ENCODE data around the gene FOXI1.
"Not testable (repeated sequence)": the region's sequence is repeated elsewhere in the genome, so short reads cannot be mapped to it uniquely, and the experiment has no call there.

Gene FOXI1

GRCh38 chr5:170137694-170138214, 32.1 kb downstream of the FOXI1 start:
- Histone ChIP-seq H3K27ac (no peak overlapping the region), H3K9me3 (ENCODE audit: low read depth, low read length) (no peaks in the 10 kb centered on the region), H3K4me3 (no peak overlapping the region), H3K9ac (ENCODE audit: insufficient read length) (no peak overlapping the region), H3K36me3 (ENCODE audit: insufficient read depth, low read length) (no peaks in the 10 kb centered on the region)
- no peak for DNase-seq (ENCODE audit: low read depth, low spot score)
- TF ChIP-seq EZH2 (IDR thresholded peaks at IDR 0.05) (no peak), FOXP2 (optimal IDR thresholded peaks at IDR 0.05; ENCODE audit: control extremely low read depth, extremely low read length, insufficient read depth) (no peak), POLR2AphosphoS5 (IDR thresholded peaks at IDR 0.05; ENCODE audit: borderline replicate concordance, low read depth, low read length) (no peak)

- H3K9ac ChIP-seq (ENCODE audit: insufficient read length): no peak overlapping the region
- no peak overlapping the region for H3K4me3 ChIP-seq
- no peaks in the 10 kb centered on the region for H3K36me3 ChIP-seq (ENCODE audit: insufficient read depth, low read length)
- H3K9me3 ChIP-seq (ENCODE audit: low read depth, low read length): no peaks in the 10 kb centered on the region
- DNase-seq (ENCODE audit: low read depth, low spot score): no peak
- TF ChIP-seq POLR2AphosphoS5 (IDR thresholded peaks at IDR 0.05; ENCODE audit: borderline replicate concordance, low read depth, low read length) (no peak), EZH2 (IDR thresholded peaks at IDR 0.05) (no peak), FOXP2 (optimal IDR thresholded peaks at IDR 0.05; ENCODE audit: control extremely low read depth, extremely low read length, insufficient read depth) (no peak)
- H3K27ac ChIP-seq: no peak overlapping the region
Measured at GRCh38 chr5:170138273-170138672, 32.6 kb downstream of the FOXI1 start.

- Histone ChIP-seq H3K9ac (ENCODE audit: insufficient read length) (no peak overlapping the region), H3K36me3 (ENCODE audit: insufficient read depth, low read length) (no peaks in the 10 kb centered on the region), H3K9me3 (ENCODE audit: low read depth, low read length) (no peaks in the 10 kb centered on the region), H3K4me3 (no peak overlapping the region), H3K27ac (no peak overlapping the region)
- TF ChIP-seq EZH2 (IDR thresholded peaks at IDR 0.05) (no peak), POLR2AphosphoS5 (IDR thresholded peaks at IDR 0.05; ENCODE audit: borderline replicate concordance, low read depth, low read length) (no peak), FOXP2 (optimal IDR thresholded peaks at IDR 0.05; ENCODE audit: control extremely low read depth, extremely low read length, insufficient read depth) (no peak)
- DNase-seq (ENCODE audit: low read depth, low spot score): no peak
Measured at GRCh38 chr5:170139786-170140335, 34.2 kb downstream of the FOXI1 start.

GRCh38 chr5:170141196-170141595, 35.5 kb downstream of the FOXI1 start:
- not testable (repeated sequence) for H3K9ac ChIP-seq (ENCODE audit: insufficient read length); H3K9me3 ChIP-seq (ENCODE audit: low read depth, low read length); H3K36me3 ChIP-seq (ENCODE audit: insufficient read depth, low read length); H3K27ac ChIP-seq; DNase-seq (ENCODE audit: low read depth, low spot score); H3K4me3 ChIP-seq

- no peak overlapping the region for H3K4me3 ChIP-seq
- no peak overlapping the region for H3K9ac ChIP-seq (ENCODE audit: insufficient read length)
- no peaks in the 10 kb centered on the region for H3K36me3 ChIP-seq (ENCODE audit: insufficient read depth, low read length)
- no peak overlapping the region for H3K27ac ChIP-seq
- H3K9me3 ChIP-seq (ENCODE audit: low read depth, low read length): no peaks in the 10 kb centered on the region
- DNase-seq (ENCODE audit: low read depth, low spot score): no peak
- TF ChIP-seq POLR2AphosphoS5 (IDR thresholded peaks at IDR 0.05; ENCODE audit: borderline replicate concordance, low read depth, low read length) (no peak), FOXP2 (optimal IDR thresholded peaks at IDR 0.05; ENCODE audit: control extremely low read depth, extremely low read length, insufficient read depth) (no peak), EZH2 (IDR thresholded peaks at IDR 0.05) (no peak)
Measured at GRCh38 chr5:170141636-170142035, 35.9 kb downstream of the FOXI1 start.

- H3K9me3 ChIP-seq (ENCODE audit: low read depth, low read length): no peaks in the 10 kb centered on the region
- no peak overlapping the region for H3K27ac ChIP-seq
- no peak for DNase-seq (ENCODE audit: low read depth, low spot score)
- H3K36me3 ChIP-seq (ENCODE audit: insufficient read depth, low read length): no peaks in the 10 kb centered on the region
- no peak for TF ChIP-seq POLR2AphosphoS5 (IDR thresholded peaks at IDR 0.05; ENCODE audit: borderline replicate concordance, low read depth, low read length)
- no peak for TF ChIP-seq FOXP2 (optimal IDR thresholded peaks at IDR 0.05; ENCODE audit: control extremely low read depth, extremely low read length, insufficient read depth)
- no peak for TF ChIP-seq EZH2 (IDR thresholded peaks at IDR 0.05)
- H3K9ac ChIP-seq (ENCODE audit: insufficient read length): no peak overlapping the region
- H3K4me3 ChIP-seq: no peak overlapping the region
Measured at GRCh38 chr5:170142196-170142595, 36.5 kb downstream of the FOXI1 start.

- Histone ChIP-seq H3K9ac (ENCODE audit: insufficient read length) (no peak overlapping the region), H3K27ac (no peak overlapping the region), H3K9me3 (ENCODE audit: low read depth, low read length) (no peaks in the 10 kb centered on the region), H3K36me3 (ENCODE audit: insufficient read depth, low read length) (no peaks in the 10 kb centered on the region), H3K4me3 (no peak overlapping the region)
- no peak for DNase-seq (ENCODE audit: low read depth, low spot score)
- TF ChIP-seq EZH2 (IDR thresholded peaks at IDR 0.05): no peak
- no peak for TF ChIP-seq POLR2AphosphoS5 (IDR thresholded peaks at IDR 0.05; ENCODE audit: borderline replicate concordance, low read depth, low read length)
- no peak for TF ChIP-seq FOXP2 (optimal IDR thresholded peaks at IDR 0.05; ENCODE audit: control extremely low read depth, extremely low read length, insufficient read depth)
Measured at GRCh38 chr5:170143091-170143490, 37.4 kb downstream of the FOXI1 start.

GRCh38 chr5:170143710-170144109, 38.0 kb downstream of the FOXI1 start:
- Histone ChIP-seq H3K4me3 (no peak overlapping the region), H3K36me3 (ENCODE audit: insufficient read depth, low read length) (no peaks in the 10 kb centered on the region), H3K27ac (no peak overlapping the region), H3K9me3 (ENCODE audit: low read depth, low read length) (no peaks in the 10 kb centered on the region), H3K9ac (ENCODE audit: insufficient read length) (no peak overlapping the region)
- no peak for DNase-seq (ENCODE audit: low read depth, low spot score)
- TF ChIP-seq POLR2AphosphoS5 (IDR thresholded peaks at IDR 0.05; ENCODE audit: borderline replicate concordance, low read depth, low read length) (no peak), FOXP2 (optimal IDR thresholded peaks at IDR 0.05; ENCODE audit: control extremely low read depth, extremely low read length, insufficient read depth) (no peak), EZH2 (IDR thresholded peaks at IDR 0.05) (no peak)

Data from SK-N-MC (cell line).